Heart right ventricle (tissue), 16 donors: ENCODE measurements around the gene HOXD8. TPM values are rescaled to one million over a fixed set of nuclear protein-coding genes. Genes with fewer than 3 reads are reported as not detected.

ENCODE experiments used
- ATAC-seq, 8 donors: fragments of 200-7000 bp; cut with Tn5 transposase; one replicate each; pipeline ENCODE4 v1.9.1; 2020; ENCODE audit warnings: mild to moderate bottlenecking in 8 of 8, moderate library complexity in 8 of 8, moderate number of reproducible peaks in 1 of 8
- DNase-seq, 2 donors: peaks; one replicate each; pipeline ENCODE4 v3.0.0-alpha.2; 2020
- H3K27ac ChIP-seq, 10 donors: fragments of 200-600 bp; sonication (generic) in 2 of 10; one replicate each; pipeline versions ENCODE4 v1.5.0 to v1.8.0; 2020 to 2022; ENCODE audit warnings: mild to moderate bottlenecking in 3 of 10
- H3K27me3 ChIP-seq, 7 donors: fragments of 200-600 bp; one replicate each; pipeline ENCODE4 v1.8.0; 2021 to 2022; ENCODE audit warnings: mild to moderate bottlenecking in 2 of 7
- H3K36me3 ChIP-seq, 9 donors: fragments of 200-600 bp; sonication (generic) in 1 of 9; one replicate each; pipeline versions ENCODE4 v1.5.0 to v1.8.0; 2020 to 2022; ENCODE audit warnings: mild to moderate bottlenecking in 2 of 9
- H3K4me1 ChIP-seq, 9 donors: fragments of 200-600 bp; sonication (generic) in 1 of 9; one replicate each; pipeline versions ENCODE4 v1.5.0 to v1.8.0; 2020 to 2022; ENCODE audit warnings: mild to moderate bottlenecking in 4 of 9
- H3K4me3 ChIP-seq, 10 donors: fragments of 200-600 bp; sonication (generic) in 2 of 10; one replicate each; pipeline versions ENCODE4 v1.5.0 to v1.8.0; 2020 to 2022; ENCODE audit warnings: mild to moderate bottlenecking in 7 of 10, moderate library complexity in 2 of 10
- H3K9me3 ChIP-seq, 11 donors: fragments of 200-600 bp in 10 of 11; sonication (generic) in 2 of 11; one replicate each; pipeline versions ENCODE4 v1.5.0 to v1.8.0; 2013 to 2022; ENCODE audit warnings: mild to moderate bottlenecking in 2 of 11, control low read depth in 1 of 11, moderate library complexity in 1 of 11
- CTCF ChIP-seq, 9 donors: fragments of 200-600 bp; sonication (generic) in 2 of 9; IDR thresholded peaks; one replicate each; pipeline versions ENCODE4 v1.5.0 to v1.8.0; 2021 to 2022; ENCODE audit warnings: antibody characterized with exemption in 9 of 9, mild to moderate bottlenecking in 5 of 9, moderate library complexity in 1 of 9
- WGBS, 2 donors: extraction: QIAGEN DNeasy Blood & Tissue Kit; methylation state at CpG; one replicate each; pipeline ENCODE4 v1.1.7; 2013; ENCODE audit warnings: inconsistent platforms in 1 of 2; 5-methylcytosine and 5-hydroxymethylcytosine counted together
- intact Hi-C, 10 donors: fragments of 100-400 bp; cut with DNase I; formaldehyde crosslinking; loops; one replicate each; pipeline versions ENCODE4 v1.11.1 to v1.14.2; 2022
- polyA plus RNA-seq, 2 donors: library from polyadenylated mRNA; stranded (reverse); fragments of 200-250 nt; gene quantifications; one replicate each; pipeline ENCODE4 v1.2.3, GENCODE V29; 2013
- total RNA-seq, 10 donors: library from RNA; stranded (reverse); fragmentation: NEBNext Ultra II Directional in 3 of 10; extraction: Animal tissue kit (Norgen Biotek cat#: 25700) in 3 of 10; gene quantifications; one replicate each; pipeline versions ENCODE4 v1.2.1 to v1.2.4, GENCODE V29; 2021 to 2023
- donor health status: Arrhythmogenic right ventricular cardiomyopathy.
- donor health status: ischemic (EF 13 %, LVEDD 7.1; RV severe dilation, severe dysfunction).
- donor health status: healthy with polysubstance abuse.
- donor health status: DM: no; HTN: yes; CAD: no.
- donor health status: DM: no; HTN: no; CAD: no.
- donor health status: ischemic (EF 25% LVEDD 6.9; RV normal size, moderate dysfunction).
- donor health status: ischemic (EF 25% LVEDD 5.7; RV mildly dilated, moderate dysfunction).
- donor health status: healthy.
- donor health status: DM: yes; HTN: yes; CAD: no.
- donor health status: Ischemic cardiomyopathy.
- donor health status: ischemic (EF 35%, LVEDD 5.7; RV mildly dilated, moderate dysfunction).
- donor health status: nonischemic (EF 11% LVEDD 7.7; RV severe dilation, severe dysfunction).
- donor health status: DM: yes; HTN: yes; CAD: no.
- donor health status: PGD.
- donor health status: ischemic (EF 29% LVEDD 5.4; RV normal size, mild dysfunction).
- donor health status: nonischemic (EF 23%, LVEDD 6.1; RV moderate dilation, normal function).

HOXD8 gene
- total and polyA plus RNA-seq, 12 donors: 0.26 to 1.5 (median 0.42) TPM; not detected in 2

GRCh38 chr2:176156807-176157498 lies 27.4 kb downstream of the HOXD8 start, which contains the start of gene HOXD3:
Gene HOXD3, plus strand, starts transcription at chr2:176157307. Its CDS starts 11,808 bp downstream, at chr2:176169115.
- DNase-seq: no peak
- Histone ChIP-seq H3K27me3 (peaks cover 55 to 100% (median 100%) of the 10 kb centered on the region in 7 donors), H3K4me3 (peak within 1 kb of the TSS in 4 of 10 donors; percentile 3 to 39 (median 22)), H3K27ac (no peak within 1 kb of the TSS), H3K4me1 (peaks cover 7 to 44% (median 20%) of the 10 kb centered on the region in 9 donors), H3K36me3 (no peaks in the 10 kb centered on the region), H3K9me3 (no peaks in the 10 kb centered on the region)
- 4 to 8% methylated on average over 48 of the region's 48 CpGs for WGBS, 2 donors
- no peak for TF ChIP-seq CTCF (IDR thresholded peaks at IDR 0.05)
- ATAC-seq: no peak
- intact Hi-C loops: no loop called here

GRCh38 chr2:176157499-176158185 lies 28.1 kb downstream of the HOXD8 start:
- Histone ChIP-seq H3K4me1 (peaks cover 7 to 47% (median 21%) of the 10 kb centered on the region in 9 donors), H3K4me3 (peak overlapping the region in 4 of 10 donors; percentile 3 to 39 (median 22)), H3K36me3 (no peaks in the 10 kb centered on the region), H3K27ac (no peak overlapping the region), H3K9me3 (no peaks in the 10 kb centered on the region), H3K27me3 (peaks cover 56 to 100% (median 100%) of the 10 kb centered on the region in 7 donors)
- WGBS, 2 donors: 6 to 9% methylated on average over 43 of the region's 43 CpGs
- intact Hi-C loops: no loop called here
- TF ChIP-seq CTCF (IDR thresholded peaks at IDR 0.05): no peak
- ATAC-seq (no peak), DNase-seq (no peak)

GRCh38 chr2:176158186-176158591 lies 28.7 kb downstream of the HOXD8 start:
- Histone ChIP-seq H3K9me3 (no peaks in the 10 kb centered on the region), H3K36me3 (no peaks in the 10 kb centered on the region), H3K4me1 (peaks cover 7 to 47% (median 21%) of the 10 kb centered on the region in 9 donors), H3K27me3 (peaks cover 56 to 100% (median 100%) of the 10 kb centered on the region in 7 donors), H3K4me3 (peak overlapping the region in 2 of 10 donors; percentile 13 to 39), H3K27ac (no peak overlapping the region)
- DNase-seq (no peak), ATAC-seq (no peak)
- intact Hi-C loops: no loop called here
- no peak for TF ChIP-seq CTCF (IDR thresholded peaks at IDR 0.05)
- 6 to 19% methylated on average over 22 of the region's 22 CpGs for WGBS, 2 donors

- TF ChIP-seq CTCF (IDR thresholded peaks at IDR 0.05): no peak
- peak overlapping the region in 1 of 10 donors; percentile 15 for H3K27ac ChIP-seq
- ATAC-seq (no peak), DNase-seq (no peak)
- H3K4me3 ChIP-seq: peak overlapping the region in 3 of 10 donors; percentile 13 to 37 (median 22)
- 9 to 22% methylated on average over 37 to 39 of the region's 39 CpGs for WGBS, 2 donors
- peaks cover 61 to 100% (median 100%) of the 10 kb centered on the region in 7 donors for H3K27me3 ChIP-seq
- H3K4me1 ChIP-seq: peaks cover 7 to 47% (median 21%) of the 10 kb centered on the region in 9 donors
- H3K9me3 ChIP-seq: no peaks in the 10 kb centered on the region
- H3K36me3 ChIP-seq: no peaks in the 10 kb centered on the region
- intact Hi-C loops: no loop called here
These were observed 29.6 kb downstream of the HOXD8 start for GRCh38 chr2:176158855-176159662.
